ENCODE measurements around the gene BBOX1.

BBOX1 gene

GRCh38 chr11:27002431-27002830 is 38.2 kb upstream of the BBOX1 start:
- Histone ChIP-seq H3K4me2 (ENCODE audit: low read length) (no peak overlapping the region), H3K36me3 (ENCODE audit: control insufficient read depth, low read length) (no peaks in the 10 kb centered on the region), H3K79me2 (ENCODE audit: control insufficient read depth, low read length) (no peaks in the 10 kb centered on the region), H3K27ac (ENCODE audit: low read depth, low read length) (no peak overlapping the region), H3F3A (ENCODE audit: control insufficient read depth, insufficient read depth) (no peaks in the 10 kb centered on the region), H3K4me3 (ENCODE audit: low read length) (no peak overlapping the region), H3K4me1 (ENCODE audit: control insufficient read depth, low read length) (no peaks in the 10 kb centered on the region), H4K20me1 (ENCODE audit: control insufficient read depth, insufficient read depth, low read depth, low read length) (no peaks in the 10 kb centered on the region), H3K9me2 (replicated peaks; ENCODE audit: control insufficient read depth, low read length) (no peaks in the 10 kb centered on the region), H3K9me3 (ENCODE audit: control insufficient read depth, insufficient read depth, low read length) (no peaks in the 10 kb centered on the region), H3K27me3 (ENCODE audit: control insufficient read depth, low read length) (no peaks in the 10 kb centered on the region)
- no peak for TF ChIP-seq EZH2phosphoT487 (IDR thresholded peaks at IDR 0.05; ENCODE audit: borderline replicate concordance, low read length)
- TF ChIP-seq CTCF (IDR thresholded peaks at IDR 0.05; ENCODE audit: low read depth, low read length, poor library complexity, severe bottlenecking), result no peak

GRCh38 chr11:27002838-27003237 is 37.8 kb upstream of the BBOX1 start:
- TF ChIP-seq CTCF (IDR thresholded peaks at IDR 0.05; ENCODE audit: low read depth, low read length, poor library complexity, severe bottlenecking) (no peak), EZH2phosphoT487 (IDR thresholded peaks at IDR 0.05; ENCODE audit: borderline replicate concordance, low read length) (no peak)
- no peaks in the 10 kb centered on the region for H4K20me1 ChIP-seq (ENCODE audit: control insufficient read depth, insufficient read depth, low read depth, low read length)
- H3K27ac ChIP-seq (ENCODE audit: low read depth, low read length), result no peak overlapping the region
- H3K27me3 ChIP-seq (ENCODE audit: control insufficient read depth, low read length), result no peaks in the 10 kb centered on the region
- no peaks in the 10 kb centered on the region for H3F3A ChIP-seq (ENCODE audit: control insufficient read depth, insufficient read depth)
- H3K36me3 ChIP-seq (ENCODE audit: control insufficient read depth, low read length), result no peaks in the 10 kb centered on the region
- no peak overlapping the region for H3K4me2 ChIP-seq (ENCODE audit: low read length)
- H3K4me3 ChIP-seq (ENCODE audit: low read length), result no peak overlapping the region
- no peaks in the 10 kb centered on the region for H3K9me2 ChIP-seq (replicated peaks; ENCODE audit: control insufficient read depth, low read length)
- no peaks in the 10 kb centered on the region for H3K79me2 ChIP-seq (ENCODE audit: control insufficient read depth, low read length)
- H3K4me1 ChIP-seq (ENCODE audit: control insufficient read depth, low read length), result no peaks in the 10 kb centered on the region
- H3K9me3 ChIP-seq (ENCODE audit: control insufficient read depth, insufficient read depth, low read length), result no peaks in the 10 kb centered on the region

- no peak overlapping the region for H3K27ac ChIP-seq (ENCODE audit: low read depth, low read length)
- no peaks in the 10 kb centered on the region for H3F3A ChIP-seq (ENCODE audit: control insufficient read depth, insufficient read depth)
- no peaks in the 10 kb centered on the region for H4K20me1 ChIP-seq (ENCODE audit: control insufficient read depth, insufficient read depth, low read depth, low read length)
- no peaks in the 10 kb centered on the region for H3K9me3 ChIP-seq (ENCODE audit: control insufficient read depth, insufficient read depth, low read length)
- H3K27me3 ChIP-seq (ENCODE audit: control insufficient read depth, low read length), result no peaks in the 10 kb centered on the region
- TF ChIP-seq EZH2phosphoT487 (IDR thresholded peaks at IDR 0.05; ENCODE audit: borderline replicate concordance, low read length) (no peak), CTCF (IDR thresholded peaks at IDR 0.05; ENCODE audit: low read depth, low read length, poor library complexity, severe bottlenecking) (no peak)
- no peak overlapping the region for H3K4me3 ChIP-seq (ENCODE audit: low read length)
- no peak overlapping the region for H3K4me2 ChIP-seq (ENCODE audit: low read length)
- H3K9me2 ChIP-seq (replicated peaks; ENCODE audit: control insufficient read depth, low read length), result no peaks in the 10 kb centered on the region
- H3K4me1 ChIP-seq (ENCODE audit: control insufficient read depth, low read length), result no peaks in the 10 kb centered on the region
- no peaks in the 10 kb centered on the region for H3K36me3 ChIP-seq (ENCODE audit: control insufficient read depth, low read length)
- H3K79me2 ChIP-seq (ENCODE audit: control insufficient read depth, low read length), result no peaks in the 10 kb centered on the region
These were observed 36.5 kb upstream of the BBOX1 start for GRCh38 chr11:27004103-27004502.
